ENCODE measurements around the gene SLC51B.

DNA sequence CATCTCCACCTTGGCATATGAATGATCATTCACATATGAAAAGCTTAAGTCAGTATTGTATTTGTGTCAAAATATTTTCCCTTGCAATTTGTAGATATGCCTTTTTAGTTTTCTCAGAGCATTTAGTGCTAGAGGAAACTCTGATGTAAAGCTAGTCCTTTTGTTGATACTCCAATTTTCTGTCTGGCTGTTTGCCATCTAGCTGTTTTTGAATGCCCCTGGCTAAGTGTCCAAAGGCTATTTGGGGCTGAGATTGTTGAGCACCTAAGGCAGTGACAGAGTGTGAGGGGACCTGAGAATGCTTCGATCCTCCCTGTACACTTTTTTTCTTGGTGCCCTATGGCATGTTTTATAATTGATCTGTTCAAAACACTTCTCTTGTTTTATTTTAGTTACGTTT is 3.1 kb downstream of the SLC51B start:
- TF ChIP-seq POLR2AphosphoS5 (IDR thresholded peaks at IDR 0.05; ENCODE audit: low read depth, low read length) (no peak), TAF1 (IDR thresholded peaks at IDR 0.05; ENCODE audit: borderline replicate concordance, insufficient read depth, low read length) (no peak), REST (IDR thresholded peaks at IDR 0.05; ENCODE audit: insufficient read depth in 1 of 2, low read depth in 2 of 2, low read length in 2 of 2) (no peak), SIN3A (IDR thresholded peaks at IDR 0.05; ENCODE audit: borderline replicate concordance, insufficient read depth, low read length) (no peak), FOXP2 (optimal IDR thresholded peaks at IDR 0.05; ENCODE audit: borderline replicate concordance, extremely low read depth, extremely low read length, insufficient read depth) (no peak)
